ENCODE results near the gene STK39. TPM values are rescaled to one million over a fixed set of nuclear protein-coding genes. Genes with fewer than 3 reads are reported as not detected.

The STK39 gene
- total RNA-seq, 4 donors from 2014 or later, result 13.8 to 28.2 (median 18.3) TPM

DNA sequence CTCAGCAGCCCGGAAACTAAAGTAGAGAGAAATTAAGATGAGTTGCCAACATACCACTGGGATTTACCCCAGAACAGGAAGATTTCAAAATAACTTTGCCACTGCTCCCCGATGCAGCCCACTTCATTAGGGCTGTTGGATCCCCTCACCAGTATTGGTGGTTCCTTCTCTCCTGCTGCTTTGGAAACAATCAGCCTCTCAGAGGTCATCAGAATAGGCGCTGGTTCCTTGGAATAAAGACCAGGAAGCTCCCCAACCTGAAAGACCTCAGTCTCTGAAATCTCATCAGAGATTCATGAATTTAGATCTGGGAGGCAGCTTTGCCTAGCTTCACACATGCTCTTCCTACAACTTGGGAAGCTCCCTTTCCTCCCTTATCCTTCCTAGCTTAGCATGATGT, 332.4 kb downstream of the STK39 start:
- no peak overlapping the region for H3K27ac ChIP-seq
- no peaks in the 10 kb centered on the region for H3K27me3 ChIP-seq
- TF ChIP-seq EP300 (IDR thresholded peaks at IDR 0.05) (no peak), POLR2AphosphoS5 (IDR thresholded peaks at IDR 0.05) (no peak), POLR2A (IDR thresholded peaks at IDR 0.05) (no peak)
- TF ChIP-seq, protein P1, sequence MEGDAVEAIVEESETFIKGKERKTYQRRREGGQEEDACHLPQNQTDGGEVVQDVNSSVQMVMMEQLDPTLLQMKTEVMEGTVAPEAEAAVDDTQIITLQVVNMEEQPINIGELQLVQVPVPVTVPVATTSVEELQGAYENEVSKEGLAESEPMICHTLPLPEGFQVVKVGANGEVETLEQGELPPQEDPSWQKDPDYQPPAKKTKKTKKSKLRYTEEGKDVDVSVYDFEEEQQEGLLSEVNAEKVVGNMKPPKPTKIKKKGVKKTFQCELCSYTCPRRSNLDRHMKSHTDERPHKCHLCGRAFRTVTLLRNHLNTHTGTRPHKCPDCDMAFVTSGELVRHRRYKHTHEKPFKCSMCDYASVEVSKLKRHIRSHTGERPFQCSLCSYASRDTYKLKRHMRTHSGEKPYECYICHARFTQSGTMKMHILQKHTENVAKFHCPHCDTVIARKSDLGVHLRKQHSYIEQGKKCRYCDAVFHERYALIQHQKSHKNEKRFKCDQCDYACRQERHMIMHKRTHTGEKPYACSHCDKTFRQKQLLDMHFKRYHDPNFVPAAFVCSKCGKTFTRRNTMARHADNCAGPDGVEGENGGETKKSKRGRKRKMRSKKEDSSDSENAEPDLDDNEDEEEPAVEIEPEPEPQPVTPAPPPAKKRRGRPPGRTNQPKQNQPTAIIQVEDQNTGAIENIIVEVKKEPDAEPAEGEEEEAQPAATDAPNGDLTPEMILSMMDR (IDR thresholded peaks at IDR 0.05), result no peak
- H3K9me3 ChIP-seq, result no peaks in the 10 kb centered on the region
- no peaks in the 10 kb centered on the region for H3K36me3 ChIP-seq
- no peak for DNase-seq (ENCODE audit: low spot score in 2 of 2)
- no peaks in the 10 kb centered on the region for H3K4me1 ChIP-seq
- 81% methylated on average over 3 of the region's 3 CpGs for WGBS
- no peak overlapping the region for H3K4me3 ChIP-seq

DNA sequence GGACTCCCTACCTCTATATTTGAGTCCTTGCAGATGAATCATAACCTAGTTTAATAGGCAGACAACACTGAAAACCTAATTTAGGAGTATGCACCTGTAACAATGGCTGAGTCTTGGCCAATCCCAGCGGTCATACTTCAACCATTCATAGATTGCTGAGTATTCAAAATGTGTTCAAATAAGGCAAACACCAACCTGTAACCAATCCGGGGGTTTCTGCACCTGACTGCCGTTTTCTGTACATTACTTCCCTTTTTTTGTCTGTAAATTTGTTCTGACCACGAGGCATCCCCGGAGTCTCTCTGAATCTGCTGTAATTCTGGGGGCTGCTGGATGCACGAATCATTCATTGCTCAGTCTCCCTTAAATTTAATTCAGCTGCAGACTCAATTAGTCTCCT, 338.6 kb downstream of the STK39 start:
- no peak for DNase-seq (ENCODE audit: low spot score in 2 of 2)
- H3K27ac ChIP-seq, result no peak overlapping the region
- H3K4me1 ChIP-seq, result no peaks in the 10 kb centered on the region
- no peaks in the 10 kb centered on the region for H3K36me3 ChIP-seq
- TF ChIP-seq POLR2AphosphoS5 (IDR thresholded peaks at IDR 0.05), result no peak
- no peak for TF ChIP-seq EP300 (IDR thresholded peaks at IDR 0.05)
- no peak for TF ChIP-seq POLR2A (IDR thresholded peaks at IDR 0.05)
- TF ChIP-seq, protein P1 (IDR thresholded peaks at IDR 0.05), result no peak
- no peaks in the 10 kb centered on the region for H3K9me3 ChIP-seq
- 72% methylated on average over 6 of the region's 6 CpGs for WGBS
- H3K4me3 ChIP-seq, result no peak overlapping the region
- H3K27me3 ChIP-seq, result no peaks in the 10 kb centered on the region

DNA sequence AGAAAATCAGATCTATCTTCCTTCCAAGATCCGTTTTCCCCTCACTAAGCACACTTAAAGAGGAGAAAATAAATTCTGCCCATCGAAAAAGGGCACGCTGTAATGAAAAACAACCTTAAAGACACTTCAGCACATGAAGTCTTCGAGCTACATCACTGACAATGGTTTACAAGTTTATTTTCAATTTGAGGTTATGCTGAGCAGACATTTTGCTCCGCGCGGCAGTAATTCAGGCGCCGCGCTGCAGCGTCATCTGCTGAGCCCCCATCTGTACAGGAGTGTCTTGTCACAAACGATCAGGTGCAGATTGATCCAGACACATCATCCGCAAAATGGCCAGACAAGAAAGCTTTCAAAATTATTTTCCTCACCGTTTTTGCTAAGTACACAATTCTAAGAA, 341.7 kb downstream of the STK39 start:
- Histone ChIP-seq H3K4me3 (no peak overlapping the region), H3K9me3 (no peaks in the 10 kb centered on the region), H3K27me3 (no peaks in the 10 kb centered on the region), H3K27ac (no peak overlapping the region), H3K36me3 (no peaks in the 10 kb centered on the region), H3K4me1 (no peaks in the 10 kb centered on the region)
- WGBS, result 87% methylated on average over 14 of the region's 14 CpGs
- no peak for DNase-seq (ENCODE audit: low spot score in 2 of 2)
- TF ChIP-seq POLR2A (IDR thresholded peaks at IDR 0.05) (no peak), EP300 (IDR thresholded peaks at IDR 0.05) (no peak), POLR2AphosphoS5 (IDR thresholded peaks at IDR 0.05) (no peak)
- TF ChIP-seq, protein P1 (IDR thresholded peaks at IDR 0.05), result no peak

Other genes starting within 250 kb of the STK39 start
- 10 to 100 TPM; 68.7 to 83.3 (median 77.0) TPM for gene CERS6, start 208.7 kb upstream of the STK39 start, total RNA-seq